HepG2 (cell line): ENCODE results near the gene MCF2L. TPM values are rescaled to one million over a fixed set of nuclear protein-coding genes. Genes with fewer than 3 reads are reported as not detected.

ENCODE experiments used
- ATAC-seq: fragments of 200-7000 bp; cut with Tn5 transposase; 3 replicates; pipeline ENCODE4 v1.9.1; 2020; ENCODE audit warnings: mild to moderate bottlenecking, moderate library complexity
- BruUV-seq: library from RNA; stranded (reverse); fragments of 400-500 nt; replicated peaks from 2 replicates; lab custom pipeline; 2021; lab: Mats Ljungman, UMichigan
- CTCF ChIA-PET: fragments of 300-600 bp; formaldehyde crosslinking; extraction: SDS; loops from one replicate; lab custom pipeline; 2021; ENCODE audit warnings: low total read pairs, inconsistent platforms, low intra/inter-chr PET ratio; lab: Yijun Ruan, JAX
- POLR2A ChIA-PET: fragments of 350-600 bp; sonication (Branson Sonifier 250); formaldehyde crosslinking; loops from one replicate; lab custom pipeline; 2020; ENCODE audit warnings: antibody characterized with exemption, inconsistent platforms; lab: Yijun Ruan, JAX
- DNase-seq: peaks from one replicate; pipeline ENCODE4 v3.0.0-alpha.2; 2015; ENCODE audit warnings: low spot score
- FAIRE-seq: peaks from 3 replicates; lab custom pipeline; 2011; peaks lifted over from hg19 to GRCh38; lab: Jason Lieb, UNC
- H2AFZ ChIP-seq: one replicate; pipeline ENCODE4 v1.6.1; 2011; ENCODE audit warnings: low read length, inconsistent platforms
- H3K27ac ChIP-seq: fragments of 300-600 bp; 3 replicates; pipeline ENCODE4 v1.8.0; 2011; ENCODE audit warnings: mixed run types, mild to moderate bottlenecking, mixed read lengths, low read length, inconsistent platforms; ENCODE audit not compliant: insufficient read depth; ENCODE audit errors: extremely low read length
- H3K27me3 ChIP-seq, 2 experiments: fragments of 200-600 bp in 1 of 2; 2 replicates in 1 of 2; 3 replicates in 1 of 2; pipeline versions ENCODE4 v1.6.0 to v1.8.0; 2011; ENCODE audit warnings: low read length in 2 of 2, mild to moderate bottlenecking in 2 of 2, moderate library complexity in 2 of 2, inconsistent platforms in 1 of 2; ENCODE audit not compliant: insufficient read depth in 2 of 2, control insufficient read depth in 1 of 2
- H3K36me3 ChIP-seq, 2 experiments: fragments of 200-600 bp in 1 of 2; replicated peaks in 1 of 2; 2 replicates in 1 of 2; 3 replicates in 1 of 2; pipeline versions ENCODE4 v1.5.1 to v1.8.0; 2011; ENCODE audit warnings: low read length in 2 of 2, inconsistent platforms in 1 of 2; ENCODE audit not compliant: insufficient read depth in 2 of 2, control insufficient read depth in 1 of 2
- H3K4me1 ChIP-seq: 2 replicates; pipeline ENCODE4 v1.5.1; 2012; ENCODE audit warnings: low read length, inconsistent platforms; ENCODE audit not compliant: insufficient read depth
- H3K4me2 ChIP-seq: 2 replicates; pipeline ENCODE4 v1.6.0; 2011; ENCODE audit warnings: low read depth, low read length, inconsistent platforms
- H3K4me3 ChIP-seq, 3 experiments: fragments of 200-600 bp in 1 of 3; sonication (generic), shearing (Covaris generic) in 1 of 3; replicated peaks in 1 of 3; 2 replicates each; pipeline ENCODE4 v1.5.1; 2011 to 2016; ENCODE audit warnings: low read length in 3 of 3, inconsistent platforms in 2 of 3, low read depth in 2 of 3, mild to moderate bottlenecking in 2 of 3, control low read depth in 1 of 3, mixed read lengths in 1 of 3; ENCODE audit not compliant: insufficient read depth in 1 of 3
- H3K79me2 ChIP-seq: one replicate; pipeline ENCODE4 v1.6.1; 2011; ENCODE audit warnings: low read length, inconsistent platforms; ENCODE audit not compliant: insufficient read depth
- H3K9ac ChIP-seq: 2 replicates; pipeline ENCODE4 v1.6.0; 2011; ENCODE audit warnings: mild to moderate bottlenecking, low read depth, low read length, inconsistent platforms; ENCODE audit not compliant: insufficient read depth
- H3K9me3 ChIP-seq: 2 replicates; pipeline ENCODE4 v1.5.1; 2012; ENCODE audit warnings: mild to moderate bottlenecking, low read length
- H4K20me1 ChIP-seq: 2 replicates; pipeline ENCODE4 v1.6.0; 2011; ENCODE audit warnings: inconsistent platforms, mild to moderate bottlenecking, low read length, moderate library complexity; ENCODE audit not compliant: insufficient read depth
- AGO2 ChIP-seq: fragments of 200-400 bp; formaldehyde crosslinking; optimal IDR thresholded peaks from 2 replicates; pipeline ENCODE3; 2017; ENCODE audit warnings: mild to moderate bottlenecking, low read depth, low read length, moderate library complexity
- FOXK1 ChIP-seq: sonication (generic); formaldehyde crosslinking; IDR thresholded peaks from 2 replicates; pipeline ENCODE4 v1.4.0; 2020; ENCODE audit warnings: low read depth, missing genetic modification reagents, borderline replicate concordance
- IKZF1 ChIP-seq: fragments of 450-650 bp; IDR thresholded peaks from 2 replicates; pipeline ENCODE4 v1.7.1; 2016
- TBP ChIP-seq: sonication (generic); formaldehyde crosslinking; IDR thresholded peaks from 2 replicates; pipeline ENCODE4 v1.5.0; 2020; ENCODE audit warnings: missing genetic modification reagents
- ZFY ChIP-seq: sonication (generic); formaldehyde crosslinking; IDR thresholded peaks from 2 replicates; pipeline ENCODE4 v1.4.0; 2020; ENCODE audit warnings: missing genetic modification reagents
- ZNF263 ChIP-seq: sonication (generic); formaldehyde crosslinking; IDR thresholded peaks from 2 replicates; pipeline ENCODE4 v1.4.0; 2020; ENCODE audit warnings: missing genetic modification reagents
- whole genome bisulfite sequencing: methylation state at CpG from one replicate; pipeline ENCODE4 v1.1.6; 2017; ENCODE audit warnings: low lambda C conversion rate; 5-methylcytosine and 5-hydroxymethylcytosine counted together
- in situ Hi-C: cut with HindIII; loops from 2 replicates; pipeline ENCODE4 v1.10.0; 2017; ENCODE audit warnings: low pct_unique_long_range_greater_than_20kb; ENCODE audit not compliant: extremely low pct_ligation_motif_present
- intact Hi-C: fragments of 100-400 bp; cut with micrococcal nuclease; formaldehyde crosslinking; loops from one replicate; pipeline ENCODE4 v1.10.0; 2022; ENCODE audit not compliant: unreplicated experiment
- polyA plus RNA-seq, 8 experiments: library from polyadenylated mRNA; depleted of rRNA in 3 of 8; stranded (reverse) in 7 of 8; unstranded in 1 of 8; fragments of >200 nt; fragmentation: Illumina TruSeq in 4 of 8; extraction: Trizol in 4 of 8; gene quantifications; 2 replicates each; pipeline versions ENCODE4 v1.2.1 to v1.2.3, GENCODE V29; 2011 to 2016; ENCODE audit warnings: low read depth in 4 of 8, missing spikeins in 1 of 8, mixed read lengths in 1 of 8; ENCODE audit not compliant: insufficient read depth in 1 of 8
- total RNA-seq, 5 experiments: library from RNA; depleted of rRNA; stranded (reverse); fragments of >200 nt; fragmentation: Illumina TruSeq; extraction: Trizol; gene quantifications; 2 replicates each; pipeline ENCODE4 v1.2.3, GENCODE V29; 2016; ENCODE audit warnings: low read depth in 1 of 5
- TF ChIP-seq, protein P1 (sequence below): sonication (generic); formaldehyde crosslinking; IDR thresholded peaks from 2 replicates; pipeline ENCODE4 v1.5.0; 2020; ENCODE audit warnings: missing genetic modification reagents

MCF2L gene
- total and polyA plus RNA-seq, 2 of the 13 experiments (the other 11 are each of a cell fraction or from before 2014, with no cell fraction given), result 19.4 to 28.4 TPM

- TF ChIP-seq ZFY (CRISPR knock-in tag), result peak; percentile 56
- TF ChIP-seq FOXK1 (CRISPR knock-in tag), result no peak
These were observed 41.5 kb downstream of the MCF2L start (continued) for GRCh38 chr13:113010510-113010865.

- Histone ChIP-seq H3K27ac (no peak overlapping the region), H3K4me1 (peaks cover 52% of the 10 kb centered on the region), H3K4me3 (no peak overlapping the region), H3K9ac (no peak overlapping the region), H3K9me3 (no peaks in the 10 kb centered on the region), H3K4me2 (no peak overlapping the region), H3K36me3 (peaks cover 11 to 20% of the 10 kb centered on the region in 2 experiments), H3K27me3 (no peaks in the 10 kb centered on the region), H2AFZ (no peak overlapping the region), H4K20me1 (no peaks in the 10 kb centered on the region), H3K79me2 (peaks cover 17% of the 10 kb centered on the region)
- 88% methylated on average over 9 of the region's 9 CpGs for WGBS
- in situ Hi-C loops, result no loop called here
- TF ChIP-seq, protein P1, sequence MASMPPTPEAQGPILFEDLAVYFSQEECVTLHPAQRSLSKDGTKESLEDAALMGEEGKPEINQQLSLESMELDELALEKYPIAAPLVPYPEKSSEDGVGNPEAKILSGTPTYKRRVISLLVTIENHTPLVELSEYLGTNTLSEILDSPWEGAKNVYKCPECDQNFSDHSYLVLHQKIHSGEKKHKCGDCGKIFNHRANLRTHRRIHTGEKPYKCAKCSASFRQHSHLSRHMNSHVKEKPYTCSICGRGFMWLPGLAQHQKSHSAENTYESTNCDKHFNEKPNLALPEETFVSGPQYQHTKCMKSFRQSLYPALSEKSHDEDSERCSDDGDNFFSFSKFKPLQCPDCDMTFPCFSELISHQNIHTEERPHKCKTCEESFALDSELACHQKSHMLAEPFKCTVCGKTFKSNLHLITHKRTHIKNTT (CRISPR knock-in tag), result no peak
- no peak for FAIRE-seq
- no peak for ATAC-seq
- ChIA-PET CTCF (no interaction called here), POLR2A (interaction anchor here (1.4 kb wide), 1 partner anchor 12 kb away, joined by 3 read pairs; no protein-coding TSS in a partner anchor)
- BruUV-seq, result no TSS peak
- intact Hi-C loops, result no loop called here
- no peak for DNase-seq
These were observed 44.3 kb downstream of the MCF2L start for GRCh38 chr13:113013303-113013702.

- BruUV-seq, result no TSS peak
- ATAC-seq (no peak), FAIRE-seq (no peak), DNase-seq (no peak)
- intact Hi-C loops, result no loop called here
- H3K79me2 ChIP-seq, result peaks cover 17% of the 10 kb centered on the region
- no peaks in the 10 kb centered on the region for H3K9me3 ChIP-seq
- no peak overlapping the region for H3K4me2 ChIP-seq
- H3K4me3 ChIP-seq, result no peak overlapping the region
- POLR2A ChIA-PET, result interaction anchor here (1.4 kb wide), 1 partner anchor 13 kb away, joined by 3 read pairs; no protein-coding TSS in a partner anchor
- CTCF ChIA-PET, result no interaction called here
- H3K9ac ChIP-seq, result no peak overlapping the region
- H3K36me3 ChIP-seq, result peaks cover 12 to 23% of the 10 kb centered on the region in 2 experiments
- no peak overlapping the region for H2AFZ ChIP-seq
- H3K27ac ChIP-seq, result no peak overlapping the region
- 95% methylated on average over 14 of the region's 25 CpGs for WGBS
- no peaks in the 10 kb centered on the region for H3K27me3 ChIP-seq
- TF ChIP-seq ZNF263 (CRISPR knock-in tag), result peak; percentile 79
- no peak for TF ChIP-seq TBP
- TF ChIP-seq IKZF1, result no peak
- peak; percentile 47 for TF ChIP-seq AGO2
- TF ChIP-seq, all 625 proteins: peak for 2
- H3K4me1 ChIP-seq, result peaks cover 44% of the 10 kb centered on the region
- in situ Hi-C loops, result no loop called here
- no peaks in the 10 kb centered on the region for H4K20me1 ChIP-seq
These were observed 45.1 kb downstream of the MCF2L start for GRCh38 chr13:113013878-113014751.
